Nephron progenitor cell (in vitro differentiated cells): ENCODE results near the gene SIX6.

ENCODE experiments used
- DNase-seq: peaks from one replicate; pipeline ENCODE4 v3.0.0; 2021
- H3K27ac Mint-ChIP-seq: 2 replicates; pipeline ENCODE4 v1.8.0; 2021; ENCODE audit warnings: mild to moderate bottlenecking, moderate library complexity, mixed read lengths
- H3K27me3 Mint-ChIP-seq: 2 replicates; pipeline ENCODE4 v1.8.0; 2021; ENCODE audit warnings: mild to moderate bottlenecking, low read depth, mixed read lengths; ENCODE audit not compliant: poor library complexity
- H3K36me3 Mint-ChIP-seq: 2 replicates; pipeline ENCODE4 v1.8.0; 2021; ENCODE audit warnings: low read depth, mixed read lengths
- H3K4me1 Mint-ChIP-seq: 2 replicates; pipeline ENCODE4 v1.8.0; 2021; ENCODE audit warnings: mixed read lengths
- H3K4me3 Mint-ChIP-seq: 2 replicates; pipeline ENCODE4 v1.8.0; 2021; ENCODE audit warnings: mild to moderate bottlenecking, moderate library complexity, mixed read lengths
- H3K9me3 Mint-ChIP-seq: 2 replicates; pipeline ENCODE4 v1.8.0; 2021; ENCODE audit warnings: mild to moderate bottlenecking, moderate library complexity, mixed read lengths
- TF ChIP-seq, protein P1 (sequence below): fragments of 200-600 bp; sonication (generic); IDR thresholded peaks from 2 replicates; pipeline ENCODE4 v1.5.0; 2021; ENCODE audit warnings: antibody characterized with exemption

The SIX6 gene

DNA sequence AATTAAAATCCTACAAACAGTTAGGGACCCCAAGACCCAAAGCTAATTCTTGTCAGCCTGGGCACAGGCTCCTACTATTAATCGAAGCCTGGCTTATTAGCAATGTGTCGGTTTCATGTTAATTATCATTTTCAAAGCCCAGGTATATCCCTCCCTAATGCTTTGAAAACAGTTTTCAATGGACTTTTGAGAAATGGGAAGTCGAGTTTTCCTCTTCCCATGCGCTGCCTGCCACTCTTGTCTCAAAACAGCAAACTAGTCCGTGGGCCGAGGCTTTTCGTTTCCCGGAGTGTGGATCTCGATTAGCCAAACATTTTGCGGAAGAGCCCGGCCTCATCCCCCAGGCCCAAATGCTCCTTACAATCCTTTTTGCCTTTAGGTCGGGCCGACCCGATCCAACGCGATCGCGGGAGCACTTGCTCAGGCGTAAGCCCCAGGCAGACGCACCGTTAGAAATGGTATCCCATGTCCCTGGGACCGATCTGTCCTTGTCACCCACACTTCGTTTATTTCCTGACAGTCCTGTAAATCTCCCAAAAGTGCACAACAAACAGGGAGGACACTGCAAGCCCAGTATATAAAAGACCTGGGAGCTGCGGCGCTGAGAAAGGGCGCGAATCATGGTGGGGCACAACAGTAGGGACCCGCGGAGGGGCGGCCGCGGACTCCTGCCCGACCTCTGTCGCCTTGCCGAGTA lies 1.5 kb downstream of the SIX6 start:
- H3K36me3 Mint-ChIP-seq: no peaks in the 10 kb centered on the region
- H3K4me3 Mint-ChIP-seq: peak overlapping the region; percentile 52
- peak; percentile 51 for DNase-seq
- H3K4me1 Mint-ChIP-seq: peaks cover 35% of the 10 kb centered on the region
- TF ChIP-seq, protein P1, sequence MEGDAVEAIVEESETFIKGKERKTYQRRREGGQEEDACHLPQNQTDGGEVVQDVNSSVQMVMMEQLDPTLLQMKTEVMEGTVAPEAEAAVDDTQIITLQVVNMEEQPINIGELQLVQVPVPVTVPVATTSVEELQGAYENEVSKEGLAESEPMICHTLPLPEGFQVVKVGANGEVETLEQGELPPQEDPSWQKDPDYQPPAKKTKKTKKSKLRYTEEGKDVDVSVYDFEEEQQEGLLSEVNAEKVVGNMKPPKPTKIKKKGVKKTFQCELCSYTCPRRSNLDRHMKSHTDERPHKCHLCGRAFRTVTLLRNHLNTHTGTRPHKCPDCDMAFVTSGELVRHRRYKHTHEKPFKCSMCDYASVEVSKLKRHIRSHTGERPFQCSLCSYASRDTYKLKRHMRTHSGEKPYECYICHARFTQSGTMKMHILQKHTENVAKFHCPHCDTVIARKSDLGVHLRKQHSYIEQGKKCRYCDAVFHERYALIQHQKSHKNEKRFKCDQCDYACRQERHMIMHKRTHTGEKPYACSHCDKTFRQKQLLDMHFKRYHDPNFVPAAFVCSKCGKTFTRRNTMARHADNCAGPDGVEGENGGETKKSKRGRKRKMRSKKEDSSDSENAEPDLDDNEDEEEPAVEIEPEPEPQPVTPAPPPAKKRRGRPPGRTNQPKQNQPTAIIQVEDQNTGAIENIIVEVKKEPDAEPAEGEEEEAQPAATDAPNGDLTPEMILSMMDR: no peak
- no peaks in the 10 kb centered on the region for H3K9me3 Mint-ChIP-seq
- H3K27ac Mint-ChIP-seq: no peak overlapping the region
- peaks cover 100% of the 10 kb centered on the region for H3K27me3 Mint-ChIP-seq

DNA sequence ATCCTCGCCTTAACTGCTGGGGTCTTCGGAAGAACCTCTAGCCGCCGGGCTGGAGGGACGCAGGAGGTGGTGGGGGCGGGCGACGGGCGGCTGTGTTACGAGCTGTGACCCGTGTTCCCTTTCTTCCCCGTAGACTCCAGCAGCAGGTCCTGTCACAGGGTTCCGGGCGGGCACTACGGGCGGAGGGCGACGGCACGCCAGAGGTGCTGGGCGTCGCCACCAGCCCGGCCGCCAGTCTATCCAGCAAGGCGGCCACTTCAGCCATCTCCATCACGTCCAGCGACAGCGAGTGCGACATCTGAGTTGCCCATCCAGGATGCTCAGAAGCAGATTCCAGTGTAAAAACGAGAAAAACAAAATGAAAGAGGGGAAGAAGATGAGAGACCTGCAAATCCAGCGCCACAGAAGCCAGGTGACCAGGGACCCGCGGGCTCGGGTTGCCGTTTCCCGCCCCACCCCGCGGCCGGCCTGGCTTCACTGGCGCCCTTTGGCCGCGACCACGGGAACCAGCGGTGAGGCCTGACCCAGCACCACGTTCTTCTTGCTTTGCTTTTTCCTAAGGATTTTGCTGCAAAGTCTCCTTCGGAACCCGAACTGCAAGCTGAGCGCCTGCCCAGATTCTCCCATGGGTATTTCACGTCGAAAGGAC lies 2.1 kb downstream of the SIX6 start:
- TF ChIP-seq, protein P1: no peak
- Mint-ChIP-seq H3K4me1 (peaks cover 38% of the 10 kb centered on the region), H3K36me3 (no peaks in the 10 kb centered on the region), H3K9me3 (no peaks in the 10 kb centered on the region), H3K27me3 (peaks cover 98% of the 10 kb centered on the region), H3K27ac (no peak overlapping the region), H3K4me3 (peak overlapping the region; percentile 71)
- peak; percentile 31 for DNase-seq

DNA sequence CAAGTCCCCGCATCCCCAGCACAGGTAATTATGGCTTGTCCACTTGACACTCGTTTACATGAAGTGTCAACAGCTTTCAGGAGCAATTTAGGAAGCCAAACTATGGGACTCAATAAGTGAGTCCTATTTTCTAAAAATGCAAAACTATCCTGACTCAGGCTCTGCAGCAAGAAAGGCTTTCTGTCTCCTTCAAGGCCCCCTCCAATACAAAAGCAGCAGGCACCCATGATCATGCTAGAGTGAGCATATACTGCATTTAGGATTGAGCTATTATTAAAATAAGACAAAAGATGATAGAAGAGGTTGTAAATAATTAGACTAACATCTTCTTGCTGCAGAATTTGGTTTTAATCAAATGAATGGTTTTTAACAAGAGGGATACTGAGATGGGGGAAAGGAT lies 3.2 kb downstream of the SIX6 start:
- Mint-ChIP-seq H3K9me3 (no peaks in the 10 kb centered on the region), H3K27ac (no peak overlapping the region), H3K36me3 (no peaks in the 10 kb centered on the region), H3K4me1 (peaks cover 42% of the 10 kb centered on the region), H3K27me3 (peaks cover 98% of the 10 kb centered on the region), H3K4me3 (no peak overlapping the region)
- no peak for DNase-seq
- TF ChIP-seq, protein P1: no peak

DNA sequence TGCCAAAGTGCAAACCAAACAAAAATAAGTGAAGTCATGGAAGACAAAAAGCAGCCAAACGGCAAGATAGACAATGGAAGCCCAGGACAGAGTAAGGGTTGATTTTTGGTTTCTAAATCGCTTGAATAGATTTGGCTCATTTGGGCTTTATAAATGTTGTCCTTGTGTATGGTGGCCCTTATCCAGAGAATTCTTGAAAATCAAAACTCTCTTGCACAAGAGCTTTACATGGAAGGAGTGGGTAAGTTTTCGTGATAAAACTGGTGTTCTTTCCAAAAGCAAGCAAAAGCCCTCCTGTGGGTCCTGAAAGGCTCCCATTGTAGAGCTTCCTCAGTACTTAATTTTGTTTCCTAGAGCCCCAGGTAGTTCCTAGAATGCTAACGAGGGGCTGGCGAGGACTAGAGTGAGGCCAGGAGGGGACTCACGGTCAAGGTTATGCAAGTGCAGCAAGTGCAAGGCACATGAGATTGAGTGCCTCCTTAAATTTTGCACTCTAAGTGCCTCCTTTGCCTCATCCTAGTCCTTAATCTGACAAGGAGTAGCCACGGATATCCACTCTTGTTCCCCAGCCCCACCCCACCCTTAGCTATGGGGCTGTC lies 4.1 kb downstream of the SIX6 start:
- Mint-ChIP-seq H3K27ac (no peak overlapping the region), H3K9me3 (peaks cover 4% of the 10 kb centered on the region), H3K27me3 (peaks cover 98% of the 10 kb centered on the region), H3K4me1 (peaks cover 37% of the 10 kb centered on the region), H3K36me3 (no peaks in the 10 kb centered on the region), H3K4me3 (no peak overlapping the region)
- TF ChIP-seq, protein P1: no peak
- DNase-seq: no peak

DNA sequence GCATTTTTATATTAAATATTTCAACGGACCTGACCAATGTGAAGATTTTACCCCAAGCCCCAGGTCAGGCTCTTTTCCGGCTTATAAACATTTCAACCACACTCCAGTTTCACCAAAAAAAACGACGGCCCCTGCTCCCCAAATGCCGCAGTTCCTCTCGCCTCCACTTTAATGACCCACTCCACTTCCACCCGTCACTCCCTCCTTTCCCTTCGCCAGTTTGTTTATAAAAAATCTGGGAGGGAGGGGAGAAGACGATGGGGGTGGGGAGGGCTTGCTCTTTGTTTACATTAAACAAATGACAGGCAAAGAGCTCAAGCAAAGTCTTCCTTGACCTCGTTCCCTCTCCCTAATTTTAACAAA lies 5.4 kb downstream of the SIX6 start:
- Mint-ChIP-seq H3K4me1 (peaks cover 29% of the 10 kb centered on the region), H3K27me3 (peaks cover 90% of the 10 kb centered on the region), H3K9me3 (peaks cover 4% of the 10 kb centered on the region), H3K27ac (no peak overlapping the region), H3K4me3 (peak overlapping the region; percentile 86), H3K36me3 (no peaks in the 10 kb centered on the region)
- DNase-seq: no peak
- TF ChIP-seq, protein P1: no peak
